Activated CD4-positive, alpha-beta T cell treated with anti-CD3 and anti-CD28 coated beads for 1 hour (primary cell): ENCODE results near the gene C13orf42.

Experiments
- DNase-seq: peaks from one replicate; pipeline ENCODE4 v3.0.0-alpha.2; 2020

C13orf42 gene

GRCh38 chr13:51064753-51065152 is 46.3 kb downstream of the C13orf42 start:
- no peak for DNase-seq

GRCh38 chr13:51063909-51064308 is 47.2 kb downstream of the C13orf42 start:
- no peak for DNase-seq

GRCh38 chr13:51058461-51059167 is 52.5 kb downstream of the C13orf42 start:
- no peak for DNase-seq

GRCh38 chr13:51057906-51058305 is 53.2 kb downstream of the C13orf42 start:
- DNase-seq: no peak

GRCh38 chr13:51057001-51057400 is 54.1 kb downstream of the C13orf42 start:
- no peak for DNase-seq

- DNase-seq: no peak
Observed at GRCh38 chr13:51052581-51052980, 58.5 kb downstream of the C13orf42 start.

GRCh38 chr13:51050021-51050830 is 60.8 kb downstream of the C13orf42 start:
- no peak for DNase-seq

GRCh38 chr13:51048616-51049015 is 62.5 kb downstream of the C13orf42 start:
- DNase-seq: no peak

- DNase-seq: no peak
Observed at GRCh38 chr13:51048166-51048461, 63.0 kb downstream of the C13orf42 start.

GRCh38 chr13:51047434-51048165 is 63.5 kb downstream of the C13orf42 start:
- DNase-seq: no peak

GRCh38 chr13:51045451-51045850 is 65.6 kb downstream of the C13orf42 start:
- DNase-seq: no peak

GRCh38 chr13:51044023-51044665 is 66.9 kb downstream of the C13orf42 start:
- no peak for DNase-seq

- DNase-seq: no peak
Observed at GRCh38 chr13:51043310-51043709, 67.8 kb downstream of the C13orf42 start.

- DNase-seq: no peak
Observed at GRCh38 chr13:51041710-51042109, 69.4 kb downstream of the C13orf42 start.

- no peak for DNase-seq
Observed at GRCh38 chr13:51041126-51041525, 69.9 kb downstream of the C13orf42 start.

GRCh38 chr13:51040431-51040830 is 70.6 kb downstream of the C13orf42 start:
- no peak for DNase-seq

GRCh38 chr13:51036418-51036817 is 74.7 kb downstream of the C13orf42 start:
- no peak for DNase-seq

GRCh38 chr13:51035978-51036377 is 75.1 kb downstream of the C13orf42 start:
- DNase-seq: no peak

- DNase-seq: no peak
Observed at GRCh38 chr13:51035469-51035868, 75.6 kb downstream of the C13orf42 start.

GRCh38 chr13:51034906-51035305 is 76.2 kb downstream of the C13orf42 start:
- DNase-seq: no peak

- DNase-seq: no peak
Observed at GRCh38 chr13:51033421-51034185, 77.5 kb downstream of the C13orf42 start.

- DNase-seq: no peak
Observed at GRCh38 chr13:51032831-51033230, 78.2 kb downstream of the C13orf42 start.
